A549 (cell line): ENCODE results near the gene TMEM54. TPM values are rescaled to one million over a fixed set of nuclear protein-coding genes. Genes with fewer than 3 reads are reported as not detected.

Experiments used
- ATAC-seq, 2 experiments: fragments of 200-7000 bp in 1 of 2; fragments of >200 bp in 1 of 2; cut with Nextera tagmentation in 1 of 2; cut with Tn5 transposase in 1 of 2; 3 replicates each; pipeline versions ENCODE4 v1.8.0 to v1.9.1; 2018 to 2020; ENCODE audit warnings: mild to moderate bottlenecking in 1 of 2, moderate library complexity in 1 of 2
- CTCF ChIA-PET: fragments of 300-600 bp; sonication (Branson Sonifier 250); formaldehyde crosslinking; extraction: SDS; loops from one replicate; lab custom pipeline; 2021; ENCODE audit warnings: antibody characterized with exemption, inconsistent platforms; lab: Yijun Ruan, JAX
- POLR2A ChIA-PET: fragments of 350-600 bp; formaldehyde crosslinking; extraction: SDS; loops from one replicate; lab custom pipeline; 2021; ENCODE audit warnings: antibody characterized with exemption, inconsistent platforms; lab: Yijun Ruan, JAX
- DNase-seq, 2 experiments: peaks; one replicate each; pipeline versions ENCODE4 v3.0.0 to v3.0.0-alpha.2; 2011 to 2016; ENCODE audit warnings: low read depth in 1 of 2, low spot score in 1 of 2
- FAIRE-seq: peaks from 2 replicates; lab custom pipeline; 2011; peaks lifted over from hg19 to GRCh38; lab: Jason Lieb, UNC
- H3K27ac ChIP-seq, 2 experiments: fragments of >200 bp; sonication (Bioruptor Twin); formaldehyde crosslinking; 3 replicates each; pipeline ENCODE4 v1.5.1; 2016 to 2017
- H3K4me1 ChIP-seq: fragments of >200 bp; sonication (Bioruptor Twin); formaldehyde crosslinking; 3 replicates; pipeline ENCODE4 v1.6.1; 2016
- H3K4me2 ChIP-seq: fragments of >200 bp; sonication (Bioruptor Twin); formaldehyde crosslinking; 3 replicates; pipeline ENCODE4 v1.6.1; 2016
- H3K4me3 ChIP-seq: fragments of >200 bp; sonication (Bioruptor Twin); formaldehyde crosslinking; 3 replicates; pipeline ENCODE4 v1.5.1; 2016
- H3K9me3 ChIP-seq: fragments of >200 bp; sonication (Bioruptor Twin); formaldehyde crosslinking; 3 replicates; pipeline ENCODE4 v1.6.1; 2016
- BHLHE40 ChIP-seq: IDR thresholded peaks from 2 replicates; pipeline ENCODE4 v1.6.1; 2012; ENCODE audit warnings: low read depth, low read length, inconsistent platforms
- CBX8 ChIP-seq: fragments of 200-600 bp; sonication (generic); IDR thresholded peaks from 2 replicates; pipeline ENCODE4 v1.6.1; 2016
- EHF ChIP-seq: fragments of 250-450 bp; sonication (Bioruptor Pico); IDR thresholded peaks from 2 replicates; pipeline ENCODE4 v1.5.0; 2020; ENCODE audit warnings: mild to moderate bottlenecking
- EP300 ChIP-seq, 2 experiments: fragments of >200 bp; sonication (Bioruptor Twin); formaldehyde crosslinking; IDR thresholded peaks; 2 replicates in 1 of 2; 3 replicates in 1 of 2; pipeline ENCODE4 v1.6.1; 2016 to 2017
- FOSL2 ChIP-seq, 2 experiments: fragments of 450-650 bp in 1 of 2; fragments of >200 bp in 1 of 2; sonication (Bioruptor Twin) in 1 of 2; formaldehyde crosslinking; IDR thresholded peaks; 2 replicates each; pipeline versions ENCODE4 v1.5.0 to v1.6.1; 2016 to 2020; ENCODE audit warnings: mild to moderate bottlenecking in 1 of 2, moderate library complexity in 1 of 2
- FOXS1 ChIP-seq: fragments of 250-450 bp; sonication (Bioruptor Pico); IDR thresholded peaks from 2 replicates; pipeline ENCODE4 v1.5.0; 2020; ENCODE audit warnings: mild to moderate bottlenecking, moderate library complexity
- HEYL ChIP-seq: fragments of 250-450 bp; sonication (Bioruptor Pico); IDR thresholded peaks from 2 replicates; pipeline ENCODE4 v1.8.0; 2021; ENCODE audit warnings: mild to moderate bottlenecking, moderate library complexity
- HOXA7 ChIP-seq: fragments of 250-450 bp; sonication (Bioruptor Pico); IDR thresholded peaks from 2 replicates; pipeline ENCODE4 v1.5.0; 2020; ENCODE audit warnings: mild to moderate bottlenecking, moderate library complexity
- HOXB5 ChIP-seq: fragments of 250-450 bp; sonication (Bioruptor Pico); IDR thresholded peaks from 2 replicates; pipeline ENCODE4 v1.5.0; 2020; ENCODE audit warnings: mild to moderate bottlenecking, moderate library complexity
- JUN ChIP-seq, 2 experiments: fragments of >200 bp; sonication (Bioruptor Twin); formaldehyde crosslinking; IDR thresholded peaks; 2 replicates in 1 of 2; 3 replicates in 1 of 2; pipeline ENCODE4 v1.6.1; 2016 to 2017
- KDM1A ChIP-seq: fragments of 200-600 bp; sonication (generic); IDR thresholded peaks from 2 replicates; pipeline ENCODE4 v1.6.1; 2016; ENCODE audit warnings: low read depth, mild to moderate bottlenecking
- MAZ ChIP-seq: fragments of 150-350 bp; IDR thresholded peaks from 2 replicates; pipeline ENCODE4 v1.6.1; 2014; ENCODE audit warnings: antibody characterized with exemption, low read depth, low read length, borderline replicate concordance
- MYC ChIP-seq: IDR thresholded peaks from 2 replicates; pipeline ENCODE4 v1.6.1; 2012; ENCODE audit warnings: mild to moderate bottlenecking, inconsistent platforms, low read length, improper control_type of control experiment, borderline replicate concordance
- NFE2L2 ChIP-seq: fragments of 150-350 bp; conservative IDR thresholded peaks from 2 replicates; pipeline ENCODE4 v1.6.1; 2014; ENCODE audit warnings: low read length
- NPAS2 ChIP-seq: fragments of 250-450 bp; sonication (Bioruptor Pico); IDR thresholded peaks from 2 replicates; pipeline ENCODE4 v1.8.0; 2022; ENCODE audit warnings: mild to moderate bottlenecking, moderate library complexity, borderline replicate concordance
- POLR2A ChIP-seq: IDR thresholded peaks from 2 replicates; pipeline ENCODE4 v1.6.1; 2012; ENCODE audit warnings: mild to moderate bottlenecking, low read length
- RFX5 ChIP-seq: fragments of 450-650 bp; IDR thresholded peaks from 2 replicates; pipeline ENCODE4 v1.7.1; 2014; ENCODE audit warnings: antibody characterized with exemption, mild to moderate bottlenecking, moderate library complexity
- SMC3 ChIP-seq: fragments of >200 bp; sonication (Bioruptor Twin); formaldehyde crosslinking; IDR thresholded peaks from 3 replicates; pipeline ENCODE4 v1.6.1; 2018; ENCODE audit warnings: inconsistent platforms
- SREBF2 ChIP-seq: fragments of 450-650 bp; IDR thresholded peaks from 2 replicates; pipeline ENCODE4 v1.6.1; 2014; ENCODE audit warnings: mild to moderate bottlenecking, moderate library complexity
- TFCP2L1 ChIP-seq: fragments of 250-450 bp; sonication (Bioruptor Pico); IDR thresholded peaks from 2 replicates; pipeline ENCODE4 v1.5.0; 2021; ENCODE audit warnings: mild to moderate bottlenecking
- TP53 ChIP-seq: fragments of 250-450 bp; sonication (Bioruptor Pico); IDR thresholded peaks from 2 replicates; pipeline ENCODE4 v1.5.0; 2021; ENCODE audit warnings: mild to moderate bottlenecking, moderate library complexity
- ZC3H11A ChIP-seq: fragments of 450-650 bp; IDR thresholded peaks from 2 replicates; pipeline ENCODE4 v1.6.1; 2014; ENCODE audit warnings: antibody characterized with exemption, mild to moderate bottlenecking
- ZFP36 ChIP-seq: fragments of 450-650 bp; IDR thresholded peaks from 2 replicates; pipeline ENCODE4 v1.6.1; 2014; ENCODE audit warnings: borderline replicate concordance; ENCODE audit not compliant: partially characterized antibody
- ZNF302 ChIP-seq: fragments of 250-450 bp; sonication (Bioruptor Pico); IDR thresholded peaks from 2 replicates; pipeline ENCODE4 v1.9.0; 2021; ENCODE audit warnings: inconsistent platforms, mild to moderate bottlenecking, moderate library complexity
- WGBS: methylation state at CpG from one replicate; pipeline ENCODE4 v1.1.6; 2017; ENCODE audit errors: missing lambda C conversion rate; 5-methylcytosine and 5-hydroxymethylcytosine counted together
- polyA minus RNA-seq: library from RNA; depleted of rRNA, polyadenylated mRNA; stranded (reverse); fragments of >200 nt; gene quantifications from 2 replicates; pipeline ENCODE4 v1.2.3, GENCODE V29; 2011; rRNA and poly(A)+ RNA removed
- polyA plus RNA-seq, 4 experiments: library from polyadenylated mRNA; depleted of rRNA in 3 of 4; stranded (reverse); fragments of >200 nt; fragmentation: RNase III in 1 of 4; extraction: RNeasy Plus Mini Kit Qiagen cat#74134 plus additional on column Dnase treatment in 1 of 4; gene quantifications; 2 replicates in 3 of 4; 3 replicates in 1 of 4; pipeline ENCODE4 v1.2.3, GENCODE V29; 2011 to 2017
- TF ChIP-seq, protein P1 (sequence below): fragments of 250-450 bp; sonication (Bioruptor Pico); IDR thresholded peaks from 2 replicates; pipeline ENCODE4 v1.5.0; 2021; ENCODE audit warnings: mild to moderate bottlenecking, moderate library complexity, borderline replicate concordance
- TF ChIP-seq, protein P2 (sequence below): fragments of 150-350 bp; IDR thresholded peaks from 2 replicates; pipeline ENCODE4 v1.6.1; 2014; ENCODE audit warnings: low read depth, mild to moderate bottlenecking, low read length
- TF ChIP-seq, protein P3 (sequence below): fragments of >200 bp; sonication (Bioruptor Twin); formaldehyde crosslinking; IDR thresholded peaks from 3 replicates; pipeline ENCODE4 v1.6.1; 2016
- TF ChIP-seq, protein P4 (sequence below): IDR thresholded peaks from 2 replicates; pipeline ENCODE4 v1.6.1; 2012
- TF ChIP-seq, protein P5 (sequence below): fragments of 250-450 bp; sonication (Bioruptor Pico); IDR thresholded peaks from 2 replicates; pipeline ENCODE4 v1.5.0; 2020; ENCODE audit warnings: low read depth, mild to moderate bottlenecking, moderate library complexity
- TF ChIP-seq, protein P6 (sequence below): IDR thresholded peaks from 2 replicates; pipeline ENCODE4 v1.6.1; 2012
- TF ChIP-seq, protein P7 (sequence below): IDR thresholded peaks from 2 replicates; pipeline ENCODE4 v1.6.1; 2012; ENCODE audit warnings: low read depth, borderline replicate concordance

Gene TMEM54, protein sequence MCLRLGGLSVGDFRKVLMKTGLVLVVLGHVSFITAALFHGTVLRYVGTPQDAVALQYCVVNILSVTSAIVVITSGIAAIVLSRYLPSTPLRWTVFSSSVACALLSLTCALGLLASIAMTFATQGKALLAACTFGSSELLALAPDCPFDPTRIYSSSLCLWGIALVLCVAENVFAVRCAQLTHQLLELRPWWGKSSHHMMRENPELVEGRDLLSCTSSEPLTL
- polyA plus RNA-seq (2011; rRNA removed) (22.1 and 32.6 TPM in 2 replicates), polyA plus RNA-seq (2017; fragmentation: RNase III; extraction: RNeasy Plus Mini Kit Qiagen cat#74134 plus additional on column Dnase treatment) (26.4 to 31.8 TPM (median 29.7 TPM) in 3 replicates), polyA minus RNA-seq (18.9 and 31.1 TPM in 2 replicates)
- 86.4 and 112 TPM in 2 replicates for polyA plus RNA-seq (2012; cell fraction: cytosol; rRNA removed)
- 63.8 and 84.9 TPM in 2 replicates for polyA plus RNA-seq (2012; cell fraction: nucleus; rRNA removed)

DNA sequence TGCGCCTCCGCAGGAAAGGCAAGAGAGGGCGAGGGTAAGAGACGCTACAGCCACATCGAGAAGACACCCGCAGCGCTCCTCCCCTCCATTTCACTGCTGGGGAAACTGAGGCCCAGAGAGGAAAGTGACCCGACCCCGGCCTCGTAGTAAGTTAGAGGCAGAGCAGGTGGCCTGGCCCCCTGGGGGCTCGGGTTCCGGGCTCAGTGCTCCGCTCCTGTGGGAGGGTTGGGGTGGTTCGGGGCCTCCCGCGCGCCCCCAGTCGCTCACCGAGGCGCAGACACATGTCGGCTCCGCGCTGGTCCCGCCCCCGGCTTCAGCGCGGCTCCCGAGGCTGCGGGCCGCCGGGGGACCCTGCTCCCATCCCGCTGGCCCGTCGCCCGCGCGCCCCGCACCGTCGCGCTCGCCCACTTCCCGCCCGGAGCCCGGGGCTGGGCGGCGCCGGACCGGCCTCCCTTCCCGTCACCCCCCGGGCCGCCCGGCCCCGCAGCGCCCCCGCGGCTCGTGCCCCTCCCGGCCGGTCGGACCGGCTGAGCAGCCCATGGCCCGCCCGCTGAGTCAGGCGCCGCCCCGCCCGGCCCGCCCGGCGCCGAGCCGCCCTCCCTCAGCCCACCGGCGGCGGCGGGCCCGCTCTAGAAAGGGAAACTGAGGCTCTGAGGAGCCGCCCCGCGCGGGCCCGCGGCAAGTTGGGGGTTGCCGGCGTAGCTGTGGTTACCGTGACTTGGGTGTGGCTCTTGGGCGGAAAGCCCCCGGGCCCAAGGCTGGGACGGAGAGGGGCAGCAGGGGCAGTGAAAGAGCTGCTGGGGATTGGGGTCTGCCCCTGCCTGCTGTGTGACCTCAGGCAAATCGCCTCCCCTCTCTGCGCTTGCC is at the start of gene TMEM54:
TMEM54 (minus strand) TSS at position 434 of the 867 bp plus-strand sequence; CDS start at position 283, 151 bp downstream.
- H3K4me2 ChIP-seq: peak within 1 kb of the TSS; percentile 75
- TF ChIP-seq, protein P1, sequence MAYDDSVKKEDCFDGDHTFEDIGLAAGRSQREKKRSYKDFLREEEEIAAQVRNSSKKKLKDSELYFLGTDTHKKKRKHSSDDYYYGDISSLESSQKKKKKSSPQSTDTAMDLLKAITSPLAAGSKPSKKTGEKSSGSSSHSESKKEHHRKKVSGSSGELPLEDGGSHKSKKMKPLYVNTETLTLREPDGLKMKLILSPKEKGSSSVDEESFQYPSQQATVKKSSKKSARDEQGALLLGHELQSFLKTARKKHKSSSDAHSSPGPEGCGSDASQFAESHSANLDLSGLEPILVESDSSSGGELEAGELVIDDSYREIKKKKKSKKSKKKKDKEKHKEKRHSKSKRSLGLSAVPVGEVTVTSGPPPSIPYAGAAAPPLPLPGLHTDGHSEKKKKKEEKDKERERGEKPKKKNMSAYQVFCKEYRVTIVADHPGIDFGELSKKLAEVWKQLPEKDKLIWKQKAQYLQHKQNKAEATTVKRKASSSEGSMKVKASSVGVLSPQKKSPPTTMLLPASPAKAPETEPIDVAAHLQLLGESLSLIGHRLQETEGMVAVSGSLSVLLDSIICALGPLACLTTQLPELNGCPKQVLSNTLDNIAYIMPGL (CRISPR knock-in tag): no peak
- TF ChIP-seq SMC3: 0 out of 3 replicates have a peak, but pooled peaks have one; percentile 5
- TF ChIP-seq, protein P2, sequence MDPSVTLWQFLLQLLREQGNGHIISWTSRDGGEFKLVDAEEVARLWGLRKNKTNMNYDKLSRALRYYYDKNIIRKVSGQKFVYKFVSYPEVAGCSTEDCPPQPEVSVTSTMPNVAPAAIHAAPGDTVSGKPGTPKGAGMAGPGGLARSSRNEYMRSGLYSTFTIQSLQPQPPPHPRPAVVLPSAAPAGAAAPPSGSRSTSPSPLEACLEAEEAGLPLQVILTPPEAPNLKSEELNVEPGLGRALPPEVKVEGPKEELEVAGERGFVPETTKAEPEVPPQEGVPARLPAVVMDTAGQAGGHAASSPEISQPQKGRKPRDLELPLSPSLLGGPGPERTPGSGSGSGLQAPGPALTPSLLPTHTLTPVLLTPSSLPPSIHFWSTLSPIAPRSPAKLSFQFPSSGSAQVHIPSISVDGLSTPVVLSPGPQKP: no peak
- TF ChIP-seq FOXS1: no peak
- no peak for TF ChIP-seq NPAS2 (CRISPR knock-in tag)
- no peak for TF ChIP-seq RFX5
- no peak for TF ChIP-seq HOXA7
- no peak for TF ChIP-seq MAZ
- no peak for TF ChIP-seq ZNF302 (CRISPR knock-in tag)
- TF ChIP-seq CBX8: no peak
- TF ChIP-seq, protein P3, sequence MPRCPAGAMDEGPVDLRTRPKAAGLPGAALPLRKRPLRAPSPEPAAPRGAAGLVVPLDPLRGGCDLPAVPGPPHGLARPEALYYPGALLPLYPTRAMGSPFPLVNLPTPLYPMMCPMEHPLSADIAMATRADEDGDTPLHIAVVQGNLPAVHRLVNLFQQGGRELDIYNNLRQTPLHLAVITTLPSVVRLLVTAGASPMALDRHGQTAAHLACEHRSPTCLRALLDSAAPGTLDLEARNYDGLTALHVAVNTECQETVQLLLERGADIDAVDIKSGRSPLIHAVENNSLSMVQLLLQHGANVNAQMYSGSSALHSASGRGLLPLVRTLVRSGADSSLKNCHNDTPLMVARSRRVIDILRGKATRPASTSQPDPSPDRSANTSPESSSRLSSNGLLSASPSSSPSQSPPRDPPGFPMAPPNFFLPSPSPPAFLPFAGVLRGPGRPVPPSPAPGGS: peak; percentile 64; the same call in 1 of the 3 replicates
- TF ChIP-seq POLR2A: peak; percentile 50
- TF ChIP-seq EP300 (IDR thresholded peaks at IDR 0.05): no peak
- TF ChIP-seq, protein P4, sequence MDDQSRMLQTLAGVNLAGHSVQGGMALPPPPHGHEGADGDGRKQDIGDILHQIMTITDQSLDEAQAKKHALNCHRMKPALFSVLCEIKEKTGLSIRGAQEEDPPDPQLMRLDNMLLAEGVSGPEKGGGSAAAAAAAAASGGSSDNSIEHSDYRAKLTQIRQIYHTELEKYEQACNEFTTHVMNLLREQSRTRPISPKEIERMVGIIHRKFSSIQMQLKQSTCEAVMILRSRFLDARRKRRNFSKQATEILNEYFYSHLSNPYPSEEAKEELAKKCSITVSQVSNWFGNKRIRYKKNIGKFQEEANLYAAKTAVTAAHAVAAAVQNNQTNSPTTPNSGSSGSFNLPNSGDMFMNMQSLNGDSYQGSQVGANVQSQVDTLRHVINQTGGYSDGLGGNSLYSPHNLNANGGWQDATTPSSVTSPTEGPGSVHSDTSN: no peak
- TF ChIP-seq FOSL2 (IDR thresholded peaks at IDR 0.05): no peak
- TF ChIP-seq FOSL2 (CRISPR knock-in tag; IDR thresholded peaks at IDR 0.05): no peak
- no peak for TF ChIP-seq KDM1A
- TF ChIP-seq TFCP2L1: no peak
- TF ChIP-seq ZFP36: peak; percentile 58
- peak in 1 of 2 experiments; percentile 45; a peak in 1 of 5 replicates for TF ChIP-seq JUN (IDR thresholded peaks at IDR 0.05)
- no peak for TF ChIP-seq HEYL (CRISPR knock-in tag)
- no peak for TF ChIP-seq HOXB5 (CRISPR knock-in tag)
- TF ChIP-seq EHF (CRISPR knock-in tag): no peak
- TF ChIP-seq MYC: no peak
- TF ChIP-seq, protein P5, sequence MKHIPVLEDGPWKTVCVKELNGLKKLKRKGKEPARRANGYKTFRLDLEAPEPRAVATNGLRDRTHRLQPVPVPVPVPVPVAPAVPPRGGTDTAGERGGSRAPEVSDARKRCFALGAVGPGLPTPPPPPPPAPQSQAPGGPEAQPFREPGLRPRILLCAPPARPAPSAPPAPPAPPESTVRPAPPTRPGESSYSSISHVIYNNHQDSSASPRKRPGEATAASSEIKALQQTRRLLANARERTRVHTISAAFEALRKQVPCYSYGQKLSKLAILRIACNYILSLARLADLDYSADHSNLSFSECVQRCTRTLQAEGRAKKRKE (CRISPR knock-in tag): no peak
- TF ChIP-seq BHLHE40: no peak
- TF ChIP-seq, protein P6, sequence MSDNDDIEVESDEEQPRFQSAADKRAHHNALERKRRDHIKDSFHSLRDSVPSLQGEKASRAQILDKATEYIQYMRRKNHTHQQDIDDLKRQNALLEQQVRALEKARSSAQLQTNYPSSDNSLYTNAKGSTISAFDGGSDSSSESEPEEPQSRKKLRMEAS: no peak; the same call in 1 of the 2 replicates
- no peak for TF ChIP-seq ZC3H11A
- no peak for TF ChIP-seq SREBF2
- TF ChIP-seq NFE2L2: no peak
- no peak for TF ChIP-seq TP53 (CRISPR knock-in tag)
- TF ChIP-seq, protein P7, sequence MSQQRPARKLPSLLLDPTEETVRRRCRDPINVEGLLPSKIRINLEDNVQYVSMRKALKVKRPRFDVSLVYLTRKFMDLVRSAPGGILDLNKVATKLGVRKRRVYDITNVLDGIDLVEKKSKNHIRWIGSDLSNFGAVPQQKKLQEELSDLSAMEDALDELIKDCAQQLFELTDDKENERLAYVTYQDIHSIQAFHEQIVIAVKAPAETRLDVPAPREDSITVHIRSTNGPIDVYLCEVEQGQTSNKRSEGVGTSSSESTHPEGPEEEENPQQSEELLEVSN: 0 out of 2 replicates have a peak, but pooled peaks have one; percentile 22
- TF ChIP-seq, all 56 proteins: peak for 6
- Histone ChIP-seq H3K27ac (peak within 1 kb of the TSS; percentile 80 to 97), H3K4me3 (peak within 1 kb of the TSS; percentile 79), H3K9me3 (no peaks in the 10 kb centered on the region), H3K4me1 (peaks cover 14% of the 10 kb centered on the region; the same call in 2 of the 3 replicates)
- ChIA-PET CTCF (interaction anchor here (0.9 to 4.3 kb wide), 3 partner anchors 8 to 30 kb away, joined by 3 to 30 read pairs (median 11); partner anchors contain the start of gene HPCA), POLR2A (no interaction called here)
- ATAC-seq (peak; percentile 70 to 72), FAIRE-seq (no peak), DNase-seq (no peak)
- 0% methylated on average over 18 of the region's 92 CpGs for whole genome bisulfite sequencing
